Muscle of leg (tissue), 16 donors: ENCODE measurements around the gene RDH12. TPM values are rescaled to one million over a fixed set of nuclear protein-coding genes. Genes with fewer than 3 reads are reported as not detected.
"Not testable (repeated sequence)": the region's sequence is repeated elsewhere in the genome, so short reads cannot be mapped to it uniquely, and the experiment has no call there.

ENCODE experiments used
- DNase-seq: peaks from one replicate; pipeline ENCODE4 v3.0.0; 2013
- H3K27ac ChIP-seq: one replicate; pipeline ENCODE4 v1.5.1; 2013; ENCODE audit warnings: mild to moderate bottlenecking, low read length, control low read depth
- H3K27me3 ChIP-seq: one replicate; pipeline ENCODE4 v1.6.1; 2013; ENCODE audit warnings: low read length; ENCODE audit not compliant: control insufficient read depth, insufficient read depth
- H3K36me3 ChIP-seq: one replicate; pipeline ENCODE4 v1.6.1; 2013; ENCODE audit warnings: low read length; ENCODE audit not compliant: control insufficient read depth, insufficient read depth
- H3K4me1 ChIP-seq: one replicate; pipeline ENCODE4 v1.6.1; 2013; ENCODE audit warnings: low read length; ENCODE audit not compliant: control insufficient read depth, insufficient read depth
- H3K4me3 ChIP-seq: one replicate; pipeline ENCODE4 v1.5.1; 2013; ENCODE audit warnings: low read length, control low read depth
- H3K9me3 ChIP-seq: replicated peaks from 2 replicates; pipeline ENCODE4 v1.6.1; 2013; ENCODE audit warnings: low read depth, low read length; ENCODE audit not compliant: control insufficient read depth
- WGBS: methylation state at CpG from one replicate; pipeline ENCODE4 v1.1.5; 2013; ENCODE audit warnings: missing lambda C conversion rate; ENCODE audit not compliant: insufficient coverage; 5-methylcytosine and 5-hydroxymethylcytosine counted together
- long read RNA-seq, 11 donors: transcript quantifications; one replicate each; lab custom pipeline, GENCODE V29; 2026
- polyA plus RNA-seq, 8 donors: library from polyadenylated mRNA; unstranded; fragments of 120-200 nt; gene quantifications; one replicate each; pipeline versions ENCODE4 v1.2.1 to v1.2.3, GENCODE V29; 2013; ENCODE audit warnings: inconsistent platforms in 1 of 8, low replicate concordance in 1 of 8; ENCODE audit not compliant: insufficient read length in 8 of 8, insufficient read depth in 1 of 8
- total RNA-seq: library from RNA; stranded (reverse); fragments of 120-200 nt; gene quantifications from one replicate; pipeline ENCODE4 v1.2.4, GENCODE V29; 2013

Gene RDH12
- total RNA-seq (0.40 TPM), polyA plus RNA-seq (1 to 10 TPM in 2 of 8 donors, under 1 TPM in 6; 0.30 to 1.2 (median 0.65) TPM)
- long read RNA-seq, donor 1, result 0 reads
- long read RNA-seq, donor 2, result 0 reads
- long read RNA-seq, donor 3, partial matches to known transcripts, result 6 of 6 reads
- long read RNA-seq, donor 3, other reads (novel, unspliced or antisense), result 0 of 6 reads
- long read RNA-seq, donor 4, result 0 reads
- long read RNA-seq, donor 5, result 0 reads
- long read RNA-seq, donor 6, result 0 reads
- long read RNA-seq, donor 7, result 0 reads
- long read RNA-seq, donor 8, result 0 reads
- long read RNA-seq, donor 9, result 0 reads
- long read RNA-seq, donor 10, result 0 reads
- long read RNA-seq, donor 11, result 0 reads

DNA sequence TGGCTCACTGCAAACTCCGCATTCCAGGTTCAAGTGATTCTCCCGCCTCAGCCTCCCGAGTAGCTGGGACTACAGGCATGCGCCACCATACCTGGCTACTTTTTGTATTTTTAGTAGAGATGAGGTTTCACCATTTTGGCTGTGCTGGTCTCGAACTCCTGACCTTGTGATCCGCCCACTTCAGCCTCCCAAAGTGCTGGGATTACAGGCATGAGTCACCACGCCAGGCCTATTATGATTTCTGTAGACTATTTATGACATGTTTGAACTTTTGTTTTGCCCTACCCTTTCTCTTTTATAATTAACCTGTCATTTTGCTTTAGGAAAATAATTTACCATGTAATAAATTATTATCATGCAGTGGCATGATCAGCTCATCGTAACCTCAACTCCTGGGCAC is at the start of gene RDH12:
RDH12 (plus strand) TSS at position 395 of the 400 bp plus-strand sequence. CDS start 20,757 bp downstream, outside the sequence.
- 92% methylated on average over 2 of the region's 8 CpGs for WGBS
- not testable (repeated sequence) for H3K4me1 ChIP-seq, DNase-seq

DNA sequence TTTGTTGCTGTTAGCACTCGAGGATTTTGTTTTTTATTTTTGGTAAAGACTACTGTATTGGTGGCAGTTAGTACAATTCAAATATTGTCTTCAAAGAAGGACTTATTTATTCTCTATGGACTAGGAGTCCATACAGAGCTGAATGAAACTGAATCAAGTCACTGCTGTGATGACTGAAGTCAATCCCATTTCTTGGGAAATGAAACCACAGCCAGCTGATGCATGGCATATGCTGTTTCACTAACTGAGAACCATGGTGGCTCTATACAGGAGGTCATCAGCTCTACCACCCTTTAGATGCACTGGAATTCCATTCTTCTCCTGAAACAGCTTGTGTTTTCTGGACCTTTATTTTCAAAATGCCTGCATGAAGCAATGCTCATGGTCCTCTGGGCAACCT is 49.5 kb upstream of the RDH12 start:
- Histone ChIP-seq H3K4me3 (no peak overlapping the region), H3K4me1 (no peaks in the 10 kb centered on the region), H3K27ac (no peak overlapping the region), H3K27me3 (no peaks in the 10 kb centered on the region), H3K36me3 (peaks cover 64% of the 10 kb centered on the region), H3K9me3 (no peaks in the 10 kb centered on the region)
- no peak for DNase-seq
- no CpG with 5 or more reads among the region's 1 CpG for WGBS

More for the DNA sequence above, at the start of gene RDH12:
- not testable (repeated sequence) for H3K9me3 ChIP-seq, H3K27me3 ChIP-seq, H3K27ac ChIP-seq, H3K36me3 ChIP-seq, H3K4me3 ChIP-seq

DNA sequence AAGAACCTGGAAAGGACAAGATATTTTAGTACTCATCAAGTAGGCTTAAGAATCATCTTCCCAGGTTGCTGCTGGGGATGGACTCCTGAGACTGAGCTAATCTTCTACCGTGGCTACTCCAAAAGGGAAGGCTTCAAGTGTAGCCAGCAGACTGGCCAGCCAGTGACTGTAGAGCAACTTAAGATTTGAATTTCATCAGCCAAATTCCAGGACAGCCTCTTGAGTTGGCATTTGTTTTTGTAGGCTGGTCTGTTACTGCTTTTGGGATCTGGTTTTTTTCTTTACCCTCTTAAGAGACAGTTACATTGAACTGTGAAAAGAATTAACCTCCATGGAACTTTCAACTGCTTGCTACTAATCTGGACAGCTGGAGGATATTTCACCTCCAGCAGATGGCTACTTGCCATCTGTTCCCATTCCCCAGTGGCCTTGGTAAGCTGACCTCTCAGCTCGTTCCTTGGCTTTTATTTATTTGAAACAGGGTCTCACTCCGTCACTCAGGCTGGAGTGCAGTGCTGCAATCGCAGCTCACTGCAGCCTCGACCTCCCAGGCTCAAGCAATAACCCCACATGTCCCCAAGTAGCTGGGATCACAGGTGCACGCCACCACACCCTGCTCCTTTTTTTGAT is 47.9 kb upstream of the RDH12 start:
- DNase-seq, result peak; percentile 22
- peaks cover 66% of the 10 kb centered on the region for H3K36me3 ChIP-seq
- no peak overlapping the region for H3K27ac ChIP-seq
- H3K27me3 ChIP-seq, result no peaks in the 10 kb centered on the region
- no peaks in the 10 kb centered on the region for H3K4me1 ChIP-seq
- H3K9me3 ChIP-seq, result no peaks in the 10 kb centered on the region
- no CpG with 5 or more reads among the region's 6 CpGs for WGBS
- no peak overlapping the region for H3K4me3 ChIP-seq

GRCh38 chr14:67663633-67664032 is 38.1 kb upstream of the RDH12 start:
- H3K36me3 ChIP-seq, result peaks cover 4% of the 10 kb centered on the region
- H3K27ac ChIP-seq, result no peak overlapping the region
- no peak overlapping the region for H3K4me3 ChIP-seq
- no peaks in the 10 kb centered on the region for H3K27me3 ChIP-seq
- no CpG with 5 or more reads among the region's 4 CpGs for WGBS
- H3K9me3 ChIP-seq, result no peaks in the 10 kb centered on the region
- DNase-seq, result no peak
- H3K4me1 ChIP-seq, result no peaks in the 10 kb centered on the region

- H3K9me3 ChIP-seq, result no peaks in the 10 kb centered on the region
- no CpG with 5 or more reads among the region's 2 CpGs for WGBS
- H3K27ac ChIP-seq, result no peak overlapping the region
- H3K4me1 ChIP-seq, result no peaks in the 10 kb centered on the region
- H3K27me3 ChIP-seq, result no peaks in the 10 kb centered on the region
- DNase-seq, result no peak
- H3K36me3 ChIP-seq, result no peaks in the 10 kb centered on the region
- no peak overlapping the region for H3K4me3 ChIP-seq
Measured at GRCh38 chr14:67665868-67666267, 35.8 kb upstream of the RDH12 start.

DNA sequence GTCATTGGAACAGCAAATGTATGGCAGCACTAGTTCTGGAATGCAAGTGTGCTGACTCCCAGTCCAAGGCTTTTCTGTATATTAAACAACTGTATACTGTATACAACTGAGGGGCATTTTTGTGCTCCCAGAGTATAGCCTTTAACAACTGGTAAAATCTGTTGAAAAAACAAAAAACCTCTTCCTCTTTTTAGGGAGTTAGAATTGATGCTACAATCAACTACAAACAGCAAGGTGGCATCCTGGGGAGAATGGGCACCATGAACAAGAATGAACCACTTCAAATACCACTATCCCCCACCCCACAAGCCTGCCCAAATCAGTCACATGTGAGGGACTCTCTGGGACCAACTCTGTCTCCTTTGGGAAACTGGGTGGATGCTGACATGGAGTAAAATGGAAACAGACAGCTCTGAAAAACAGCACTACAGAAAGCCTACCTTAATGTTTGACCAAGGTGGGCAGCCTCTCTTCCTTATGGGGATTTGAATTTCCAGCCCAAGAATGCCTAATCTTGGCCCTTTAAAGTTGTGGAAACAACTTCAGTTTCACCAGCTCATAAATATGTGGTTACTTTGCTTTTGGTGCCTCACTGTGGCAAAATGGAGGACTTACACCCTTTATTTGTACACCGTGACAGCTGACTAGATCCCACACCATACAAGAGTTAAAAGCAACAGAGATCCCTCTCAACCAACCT is 34.8 kb upstream of the RDH12 start:
- H3K4me1 ChIP-seq, result no peaks in the 10 kb centered on the region
- DNase-seq, result peak; percentile 49
- H3K4me3 ChIP-seq, result no peak overlapping the region
- H3K36me3 ChIP-seq, result no peaks in the 10 kb centered on the region
- H3K9me3 ChIP-seq, result no peaks in the 10 kb centered on the region
- WGBS, result no CpG with 5 or more reads among the region's 1 CpG
- H3K27ac ChIP-seq, result no peak overlapping the region
- no peaks in the 10 kb centered on the region for H3K27me3 ChIP-seq

- Histone ChIP-seq H3K4me1 (peaks cover 10% of the 10 kb centered on the region), H3K4me3 (no peak overlapping the region), H3K36me3 (no peaks in the 10 kb centered on the region), H3K9me3 (no peaks in the 10 kb centered on the region), H3K27me3 (no peaks in the 10 kb centered on the region), H3K27ac (no peak overlapping the region)
- no peak for DNase-seq
Measured at GRCh38 chr14:67668559-67668958, 33.1 kb upstream of the RDH12 start.

DNA sequence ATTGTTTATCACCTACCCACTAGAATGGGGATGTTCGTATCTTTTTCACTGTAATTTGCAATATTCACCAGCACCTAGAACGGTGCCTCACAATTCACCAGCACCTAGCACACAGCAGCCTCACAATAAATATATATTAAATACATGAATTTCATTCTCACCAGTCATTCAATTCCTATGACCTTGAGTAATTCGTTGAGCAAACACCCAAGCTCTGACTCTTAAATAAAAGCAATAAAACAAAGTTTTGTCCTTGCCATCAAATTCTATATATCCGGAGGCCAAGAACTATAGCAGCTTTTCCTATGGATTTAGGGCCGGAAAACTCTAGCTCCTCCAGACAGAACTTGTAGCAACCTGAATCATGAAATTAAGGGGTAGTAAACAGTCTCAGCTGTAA is 28.2 kb upstream of the RDH12 start:
- H3K27me3 ChIP-seq, result no peaks in the 10 kb centered on the region
- DNase-seq, result no peak
- WGBS, result 38% methylated on average over 1 of the region's 5 CpGs
- H3K27ac ChIP-seq, result no peak overlapping the region
- H3K36me3 ChIP-seq, result peaks cover 13% of the 10 kb centered on the region
- H3K4me1 ChIP-seq, result peaks cover 17% of the 10 kb centered on the region
- no peaks in the 10 kb centered on the region for H3K9me3 ChIP-seq
- H3K4me3 ChIP-seq, result peak overlapping the region; percentile 89

- Histone ChIP-seq H3K4me3 (peak overlapping the region; percentile 89), H3K27ac (peak overlapping the region; percentile 99), H3K4me1 (peaks cover 17% of the 10 kb centered on the region), H3K9me3 (no peaks in the 10 kb centered on the region), H3K36me3 (peaks cover 20% of the 10 kb centered on the region), H3K27me3 (no peaks in the 10 kb centered on the region)
- under 1% methylated on average over 25 of the region's 25 CpGs for WGBS
- peak; percentile 83 for DNase-seq
Measured at GRCh38 chr14:67674139-67674479, 27.6 kb upstream of the RDH12 start.

GRCh38 chr14:67674480-67675218 is 27.0 kb upstream of the RDH12 start, which contains the start of gene VTI1B:
TSS of gene VTI1B (minus strand) at chr14:67674632. CDS start at chr14:67674489, 143 bp downstream.
- under 1% methylated on average over 82 of the region's 87 CpGs for WGBS
- Histone ChIP-seq H3K27me3 (no peaks in the 10 kb centered on the region), H3K4me1 (peaks cover 17% of the 10 kb centered on the region), H3K36me3 (peaks cover 20% of the 10 kb centered on the region), H3K4me3 (peak within 1 kb of the TSS; percentile 89), H3K27ac (peak within 1 kb of the TSS; percentile 99), H3K9me3 (no peaks in the 10 kb centered on the region)
- DNase-seq, result peak; percentile 94
